IMR-90 (cell line): ENCODE data around the gene DPPA2.

Experiments
- BHLHE40 ChIP-seq: fragments of 150-350 bp; IDR thresholded peaks from 2 replicates; pipeline ENCODE4 v1.6.1; 2016; ENCODE audit warnings: mild to moderate bottlenecking, low read depth, low read length
- CEBPB ChIP-seq: IDR thresholded peaks from 2 replicates; pipeline ENCODE4 v1.6.1; 2012; ENCODE audit warnings: low read depth, low read length, improper control_type of control experiment
- FOS ChIP-seq: fragments of 150-350 bp; IDR thresholded peaks from 2 replicates; pipeline ENCODE4 v1.6.1; 2016; ENCODE audit warnings: low read depth, low read length
- MAFK ChIP-seq: IDR thresholded peaks from 2 replicates; pipeline ENCODE4 v1.6.1; 2012; ENCODE audit warnings: low read depth, low read length, improper control_type of control experiment
- NFE2L2 ChIP-seq: fragments of 150-350 bp; IDR thresholded peaks from 2 replicates; pipeline ENCODE4 v1.6.1; 2016; ENCODE audit warnings: low read depth, mild to moderate bottlenecking, low read length
- POLR2A ChIP-seq: IDR thresholded peaks from 2 replicates; pipeline ENCODE4 v1.6.1; 2012; ENCODE audit warnings: mild to moderate bottlenecking, low read depth, low read length
- RAD21 ChIP-seq: IDR thresholded peaks from 2 replicates; pipeline ENCODE4 v1.6.1; 2012; ENCODE audit warnings: low read length, improper control_type of control experiment
- RFX5 ChIP-seq: IDR thresholded peaks from 2 replicates; pipeline ENCODE4 v1.8.0; 2012; ENCODE audit warnings: low read depth, mild to moderate bottlenecking, low read length, moderate library complexity
- SMC3 ChIP-seq: fragments of 150-350 bp; IDR thresholded peaks from 2 replicates; pipeline ENCODE4 v1.6.1; 2016; ENCODE audit warnings: low read depth, mild to moderate bottlenecking, antibody characterized with exemption, low read length, moderate library complexity
- TF ChIP-seq, protein P1 (sequence below): conservative IDR thresholded peaks from 2 replicates; pipeline ENCODE4 v1.5.1; 2012; ENCODE audit warnings: mild to moderate bottlenecking, low read depth, low read length, improper control_type of control experiment
- TF ChIP-seq, protein P2 (sequence below): fragments of 150-350 bp; IDR thresholded peaks from 2 replicates; pipeline ENCODE4 v1.6.1; 2017; ENCODE audit warnings: mild to moderate bottlenecking, antibody characterized with exemption, low read length, low read depth

DNA sequence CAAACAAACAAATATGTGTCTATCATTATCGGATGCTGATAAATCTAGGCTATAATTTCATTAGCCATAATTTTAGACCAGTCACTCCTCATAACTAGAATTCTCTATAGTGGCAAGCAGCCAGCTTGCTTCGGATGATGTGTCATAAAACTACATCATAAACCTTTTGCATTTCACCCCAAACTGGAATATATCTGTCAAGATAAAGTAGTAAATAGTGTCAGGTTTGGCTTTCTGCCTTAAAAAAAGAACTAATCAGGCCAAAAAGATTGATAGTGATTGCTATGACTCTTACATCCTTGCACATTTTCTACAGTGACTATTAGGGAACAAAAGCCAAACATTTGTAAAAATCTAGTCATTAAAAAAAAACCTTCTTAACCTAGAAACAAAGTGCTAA, 51.0 kb downstream of the DPPA2 start:
- TF ChIP-seq, protein P1, sequence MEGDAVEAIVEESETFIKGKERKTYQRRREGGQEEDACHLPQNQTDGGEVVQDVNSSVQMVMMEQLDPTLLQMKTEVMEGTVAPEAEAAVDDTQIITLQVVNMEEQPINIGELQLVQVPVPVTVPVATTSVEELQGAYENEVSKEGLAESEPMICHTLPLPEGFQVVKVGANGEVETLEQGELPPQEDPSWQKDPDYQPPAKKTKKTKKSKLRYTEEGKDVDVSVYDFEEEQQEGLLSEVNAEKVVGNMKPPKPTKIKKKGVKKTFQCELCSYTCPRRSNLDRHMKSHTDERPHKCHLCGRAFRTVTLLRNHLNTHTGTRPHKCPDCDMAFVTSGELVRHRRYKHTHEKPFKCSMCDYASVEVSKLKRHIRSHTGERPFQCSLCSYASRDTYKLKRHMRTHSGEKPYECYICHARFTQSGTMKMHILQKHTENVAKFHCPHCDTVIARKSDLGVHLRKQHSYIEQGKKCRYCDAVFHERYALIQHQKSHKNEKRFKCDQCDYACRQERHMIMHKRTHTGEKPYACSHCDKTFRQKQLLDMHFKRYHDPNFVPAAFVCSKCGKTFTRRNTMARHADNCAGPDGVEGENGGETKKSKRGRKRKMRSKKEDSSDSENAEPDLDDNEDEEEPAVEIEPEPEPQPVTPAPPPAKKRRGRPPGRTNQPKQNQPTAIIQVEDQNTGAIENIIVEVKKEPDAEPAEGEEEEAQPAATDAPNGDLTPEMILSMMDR: no peak
- no peak for TF ChIP-seq MAFK
- TF ChIP-seq POLR2A: no peak
- no peak for TF ChIP-seq RFX5
- TF ChIP-seq NFE2L2: no peak
- no peak for TF ChIP-seq BHLHE40
- no peak for TF ChIP-seq RAD21
- TF ChIP-seq, protein P2, sequence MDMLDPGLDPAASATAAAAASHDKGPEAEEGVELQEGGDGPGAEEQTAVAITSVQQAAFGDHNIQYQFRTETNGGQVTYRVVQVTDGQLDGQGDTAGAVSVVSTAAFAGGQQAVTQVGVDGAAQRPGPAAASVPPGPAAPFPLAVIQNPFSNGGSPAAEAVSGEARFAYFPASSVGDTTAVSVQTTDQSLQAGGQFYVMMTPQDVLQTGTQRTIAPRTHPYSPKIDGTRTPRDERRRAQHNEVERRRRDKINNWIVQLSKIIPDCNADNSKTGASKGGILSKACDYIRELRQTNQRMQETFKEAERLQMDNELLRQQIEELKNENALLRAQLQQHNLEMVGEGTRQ: no peak
- no peak for TF ChIP-seq CEBPB
- no peak for TF ChIP-seq FOS
- TF ChIP-seq SMC3: no peak
